ENCODE measurements around the gene CNIH2.
A peak's percentile ranks its signal among the peaks of the same experiment; 100 is the strongest.
"Not testable (repeated sequence)": the region's sequence is repeated elsewhere in the genome, so short reads cannot be mapped to it uniquely, and the experiment has no call there.

The CNIH2 gene

GRCh38 chr11:66239998-66240780 is 37.8 kb upstream of the CNIH2 start:
- Histone ChIP-seq H3K4me3 (ENCODE audit: low read length) (no peak overlapping the region), H3K4me1 (ENCODE audit: insufficient read depth, low read length) (no peaks in the 10 kb centered on the region), H3K27ac (ENCODE audit: low read depth, low read length) (no peak overlapping the region), H3K9ac (ENCODE audit: low read depth, low read length) (no peak overlapping the region), H3K36me3 (ENCODE audit: insufficient read depth, low read length) (peaks cover 32% of the 10 kb centered on the region), H3K9me3 (ENCODE audit: insufficient read depth, low read depth, low read length) (no peaks in the 10 kb centered on the region), H3K27me3 (ENCODE audit: insufficient read depth, low read length) (no peaks in the 10 kb centered on the region)
- 84% methylated on average over 25 of the region's 25 CpGs for WGBS

- WGBS: 97% methylated on average over 7 of the region's 9 CpGs
Measured at GRCh38 chr11:66240781-66241136, 37.2 kb upstream of the CNIH2 start.

GRCh38 chr11:66242095-66242765 is 35.7 kb upstream of the CNIH2 start:
- Histone ChIP-seq H3K9me3 (ENCODE audit: insufficient read depth, low read depth, low read length) (no peaks in the 10 kb centered on the region), H3K27ac (ENCODE audit: low read depth, low read length) (no peak overlapping the region), H3K4me3 (ENCODE audit: low read length) (no peak overlapping the region), H3K36me3 (ENCODE audit: insufficient read depth, low read length) (peaks cover 19% of the 10 kb centered on the region; the same call in 1 of the 2 replicates), H3K4me1 (ENCODE audit: insufficient read depth, low read length) (no peaks in the 10 kb centered on the region), H3K9ac (ENCODE audit: low read depth, low read length) (no peak overlapping the region), H3K27me3 (ENCODE audit: insufficient read depth, low read length) (no peaks in the 10 kb centered on the region)
- WGBS: 94% methylated on average over 14 of the region's 14 CpGs

More at GRCh38 chr11:66240781-66241136, 37.2 kb upstream of the CNIH2 start:
- no peak overlapping the region for H3K27ac ChIP-seq (ENCODE audit: low read depth, low read length)
- H3K9ac ChIP-seq (ENCODE audit: low read depth, low read length): no peak overlapping the region
- H3K4me3 ChIP-seq (ENCODE audit: low read length): no peak overlapping the region
- peaks cover 27% of the 10 kb centered on the region for H3K36me3 ChIP-seq (ENCODE audit: insufficient read depth, low read length)
- no peaks in the 10 kb centered on the region for H3K9me3 ChIP-seq (ENCODE audit: insufficient read depth, low read depth, low read length)
- H3K4me1 ChIP-seq (ENCODE audit: insufficient read depth, low read length): no peaks in the 10 kb centered on the region
- no peaks in the 10 kb centered on the region for H3K27me3 ChIP-seq (ENCODE audit: insufficient read depth, low read length)

- no peaks in the 10 kb centered on the region for H3K9me3 ChIP-seq (ENCODE audit: insufficient read depth, low read depth, low read length)
- H3K27ac ChIP-seq (ENCODE audit: low read depth, low read length): no peak overlapping the region
- peaks cover 17% of the 10 kb centered on the region; the same call in 1 of the 2 replicates for H3K36me3 ChIP-seq (ENCODE audit: insufficient read depth, low read length)
- H3K9ac ChIP-seq (ENCODE audit: low read depth, low read length): no peak overlapping the region
- H3K27me3 ChIP-seq (ENCODE audit: insufficient read depth, low read length): no peaks in the 10 kb centered on the region
- no peak overlapping the region for H3K4me3 ChIP-seq (ENCODE audit: low read length)
- no peaks in the 10 kb centered on the region for H3K4me1 ChIP-seq (ENCODE audit: insufficient read depth, low read length)
- WGBS: 91% methylated on average over 13 of the region's 13 CpGs
Measured at GRCh38 chr11:66243782-66244535, 34.0 kb upstream of the CNIH2 start.

- Histone ChIP-seq H3K27ac (ENCODE audit: low read depth, low read length) (no peak overlapping the region), H3K36me3 (ENCODE audit: insufficient read depth, low read length) (0 out of 2 replicates have a peak, but pooled peaks cover 3% of the 10 kb centered on the region), H3K9ac (ENCODE audit: low read depth, low read length) (no peak overlapping the region), H3K4me3 (ENCODE audit: low read length) (no peak overlapping the region), H3K9me3 (ENCODE audit: insufficient read depth, low read depth, low read length) (no peaks in the 10 kb centered on the region), H3K27me3 (ENCODE audit: insufficient read depth, low read length) (no peaks in the 10 kb centered on the region), H3K4me1 (ENCODE audit: insufficient read depth, low read length) (no peaks in the 10 kb centered on the region)
- 89% methylated on average over 4 of the region's 4 CpGs for WGBS
Measured at GRCh38 chr11:66247295-66247694, 30.7 kb upstream of the CNIH2 start.

- H3K27ac ChIP-seq (ENCODE audit: low read depth, low read length): no peak overlapping the region
- H3K9me3 ChIP-seq (ENCODE audit: insufficient read depth, low read depth, low read length): no peaks in the 10 kb centered on the region
- H3K4me1 ChIP-seq (ENCODE audit: insufficient read depth, low read length): no peaks in the 10 kb centered on the region
- H3K27me3 ChIP-seq (ENCODE audit: insufficient read depth, low read length): no peaks in the 10 kb centered on the region
- H3K9ac ChIP-seq (ENCODE audit: low read depth, low read length): no peak overlapping the region
- no peaks in the 10 kb centered on the region for H3K36me3 ChIP-seq (ENCODE audit: insufficient read depth, low read length)
- no peak overlapping the region for H3K4me3 ChIP-seq (ENCODE audit: low read length)
- WGBS: 92% methylated on average over 2 of the region's 3 CpGs
Measured at GRCh38 chr11:66247801-66248200, 30.2 kb upstream of the CNIH2 start.

GRCh38 chr11:66248903-66249302 is 29.1 kb upstream of the CNIH2 start:
- H3K4me3 ChIP-seq (ENCODE audit: low read length): no peak overlapping the region
- peaks cover 7% of the 10 kb centered on the region; the same call in 1 of the 2 replicates for H3K4me1 ChIP-seq (ENCODE audit: insufficient read depth, low read length)
- H3K27ac ChIP-seq (ENCODE audit: low read depth, low read length): no peak overlapping the region
- no peaks in the 10 kb centered on the region for H3K9me3 ChIP-seq (ENCODE audit: insufficient read depth, low read depth, low read length)
- no peak overlapping the region for H3K9ac ChIP-seq (ENCODE audit: low read depth, low read length)
- no peaks in the 10 kb centered on the region for H3K27me3 ChIP-seq (ENCODE audit: insufficient read depth, low read length)
- no peaks in the 10 kb centered on the region for H3K36me3 ChIP-seq (ENCODE audit: insufficient read depth, low read length)
- WGBS: 90% methylated on average over 6 of the region's 6 CpGs

- Histone ChIP-seq H3K27ac (ENCODE audit: low read depth, low read length) (no peak overlapping the region), H3K4me3 (ENCODE audit: low read length) (no peak overlapping the region), H3K4me1 (ENCODE audit: insufficient read depth, low read length) (peaks cover 7% of the 10 kb centered on the region; the same call in 1 of the 2 replicates), H3K27me3 (ENCODE audit: insufficient read depth, low read length) (no peaks in the 10 kb centered on the region), H3K36me3 (ENCODE audit: insufficient read depth, low read length) (no peaks in the 10 kb centered on the region), H3K9me3 (ENCODE audit: insufficient read depth, low read depth, low read length) (no peaks in the 10 kb centered on the region), H3K9ac (ENCODE audit: low read depth, low read length) (no peak overlapping the region)
- WGBS: 83% methylated on average over 7 of the region's 7 CpGs
Measured at GRCh38 chr11:66251809-66252208, 26.2 kb upstream of the CNIH2 start.

- H3K4me3 ChIP-seq (ENCODE audit: low read length); H3K4me1 ChIP-seq (ENCODE audit: insufficient read depth, low read length): not testable (repeated sequence)
Measured at GRCh38 chr11:66253081-66253480, 24.9 kb upstream of the CNIH2 start.

GRCh38 chr11:66258473-66258893 is 19.5 kb upstream of the CNIH2 start:
- peak overlapping the region; percentile 70 for H3K9ac ChIP-seq (ENCODE audit: low read depth, low read length)
- H3K27ac ChIP-seq (ENCODE audit: low read depth, low read length): no peak overlapping the region
- no peaks in the 10 kb centered on the region for H3K27me3 ChIP-seq (ENCODE audit: insufficient read depth, low read length)
- 9% methylated on average over 28 of the region's 28 CpGs for WGBS
- H3K36me3 ChIP-seq (ENCODE audit: insufficient read depth, low read length): peaks cover 39% of the 10 kb centered on the region
- H3K4me1 ChIP-seq (ENCODE audit: insufficient read depth, low read length): peaks cover 7% of the 10 kb centered on the region; the same call in 1 of the 2 replicates
- no peaks in the 10 kb centered on the region for H3K9me3 ChIP-seq (ENCODE audit: insufficient read depth, low read depth, low read length)
- H3K4me3 ChIP-seq (ENCODE audit: low read length): peak overlapping the region; percentile 86

More at GRCh38 chr11:66253081-66253480, 24.9 kb upstream of the CNIH2 start:
- H3K9me3 ChIP-seq (ENCODE audit: insufficient read depth, low read depth, low read length); H3K27me3 ChIP-seq (ENCODE audit: insufficient read depth, low read length); H3K36me3 ChIP-seq (ENCODE audit: insufficient read depth, low read length); H3K9ac ChIP-seq (ENCODE audit: low read depth, low read length); H3K27ac ChIP-seq (ENCODE audit: low read depth, low read length): not testable (repeated sequence)
- WGBS: 89% methylated on average over 6 of the region's 6 CpGs

GRCh38 chr11:66259225-66259624 is 18.8 kb upstream of the CNIH2 start:
- Histone ChIP-seq H3K9me3 (ENCODE audit: insufficient read depth, low read depth, low read length) (no peaks in the 10 kb centered on the region), H3K4me1 (ENCODE audit: insufficient read depth, low read length) (peaks cover 5% of the 10 kb centered on the region; the same call in 1 of the 2 replicates), H3K9ac (ENCODE audit: low read depth, low read length) (no peak overlapping the region; the same call in 1 of the 2 replicates), H3K27me3 (ENCODE audit: insufficient read depth, low read length) (no peaks in the 10 kb centered on the region), H3K36me3 (ENCODE audit: insufficient read depth, low read length) (peaks cover 46% of the 10 kb centered on the region), H3K27ac (ENCODE audit: low read depth, low read length) (no peak overlapping the region), H3K4me3 (ENCODE audit: low read length) (peak overlapping the region; percentile 86; the same call in 1 of the 2 replicates)
- WGBS: 95% methylated on average over 2 of the region's 2 CpGs

All from HUES64 (cell line).